K562 (cell line): ENCODE results near the gene UBALD2. TPM values are rescaled to one million over a fixed set of nuclear protein-coding genes. Genes with fewer than 3 reads are reported as not detected.

Experiments used
- ATAC-seq: fragments of 200-7000 bp; cut with Tn5 transposase; 3 replicates; pipeline ENCODE4 v1.9.1; 2020; ENCODE audit warnings: moderate library complexity
- BruUV-seq: library from RNA; stranded (reverse); fragments of 400-500 nt; replicated peaks from 2 replicates; lab custom pipeline; 2021; lab: Mats Ljungman, UMichigan
- CTCF ChIA-PET: fragments of 300-600 bp; formaldehyde crosslinking; extraction: SDS; loops from one replicate; lab custom pipeline; 2021; ENCODE audit warnings: low intra/inter-chr PET ratio; lab: Yijun Ruan, JAX
- POLR2A ChIA-PET: fragments of 300-600, 350-650 bp; sonication (Branson Sonifier 250); formaldehyde crosslinking; extraction: SDS; loops from one replicate; lab custom pipeline; 2021; ENCODE audit warnings: antibody characterized with exemption, inconsistent platforms; lab: Yijun Ruan, JAX
- DNase-seq, 4 experiments: peaks; one replicate each; pipeline versions ENCODE4 v3.0.0 to v3.0.0-alpha.2; 2011 to 2018; ENCODE audit warnings: low spot score in 3 of 4, mixed read lengths in 3 of 4; ENCODE audit errors: extremely low read depth in 1 of 4
- FAIRE-seq: peaks from 2 replicates; lab custom pipeline; 2011; peaks lifted over from hg19 to GRCh38; lab: Jason Lieb, UNC
- H2AFZ ChIP-seq: 2 replicates; pipeline ENCODE4 v1.6.0; 2011; ENCODE audit warnings: low read depth, low read length, control low read depth, inconsistent platforms
- H3K27ac ChIP-seq: fragments of 200-600 bp; 3 replicates; pipeline ENCODE4 v1.8.0; 2011; ENCODE audit warnings: low read depth, mild to moderate bottlenecking, control low read depth, inconsistent platforms, low read length, moderate library complexity, mixed read lengths; ENCODE audit errors: extremely low read depth
- H3K27me3 ChIP-seq, 2 experiments: fragments of 300-600 bp in 1 of 2; 2 replicates in 1 of 2; 3 replicates in 1 of 2; pipeline versions ENCODE4 v1.6.0 to v1.8.0; 2011; ENCODE audit warnings: inconsistent platforms in 2 of 2, low read length in 2 of 2, mild to moderate bottlenecking in 1 of 2, mixed read lengths in 1 of 2, moderate library complexity in 1 of 2; ENCODE audit not compliant: control insufficient read depth in 2 of 2, insufficient read depth in 2 of 2
- H3K36me3 ChIP-seq: fragments of 300-600 bp; 3 replicates; pipeline ENCODE4 v1.8.0; 2011; ENCODE audit warnings: mild to moderate bottlenecking, low read length, inconsistent platforms; ENCODE audit not compliant: control insufficient read depth, insufficient read depth
- H3K4me1 ChIP-seq, 2 experiments: fragments of 200-600 bp in 1 of 2; replicated peaks in 1 of 2; 2 replicates in 1 of 2; 3 replicates in 1 of 2; pipeline versions ENCODE4 v1.5.1 to v1.8.0; 2011; ENCODE audit warnings: inconsistent platforms in 2 of 2, low read length in 2 of 2, mild to moderate bottlenecking in 1 of 2, mixed read lengths in 1 of 2, moderate library complexity in 1 of 2; ENCODE audit not compliant: control insufficient read depth in 2 of 2, insufficient read depth in 2 of 2
- H3K4me2 ChIP-seq: 2 replicates; pipeline ENCODE4 v1.6.1; 2011; ENCODE audit warnings: low read length, control low read depth, inconsistent platforms, mixed read lengths; ENCODE audit not compliant: insufficient read depth
- H3K4me3 ChIP-seq: fragments of 200-600 bp; sonication (generic), shearing (Covaris generic); 2 replicates; pipeline ENCODE4 v1.5.1; 2016; ENCODE audit warnings: control low read depth, inconsistent platforms
- H3K79me2 ChIP-seq: fragments of 200-600 bp; 3 replicates; pipeline ENCODE4 v1.8.0; 2011; ENCODE audit warnings: low read length, inconsistent platforms; ENCODE audit not compliant: control insufficient read depth, insufficient read depth
- H3K9ac ChIP-seq, 2 experiments: 2 replicates each; pipeline versions ENCODE4 v1.6.0 to v1.6.1; 2011; ENCODE audit warnings: low read depth in 2 of 2, low read length in 2 of 2, control low read depth in 1 of 2, inconsistent platforms in 1 of 2, mild to moderate bottlenecking in 1 of 2, mixed read lengths in 1 of 2; ENCODE audit not compliant: insufficient read depth in 1 of 2
- H3K9me1 ChIP-seq: one replicate; pipeline ENCODE4 v1.6.0; 2011; ENCODE audit warnings: inconsistent platforms, mild to moderate bottlenecking, low read length, moderate library complexity; ENCODE audit not compliant: control insufficient read depth, insufficient read depth
- H3K9me3 ChIP-seq: replicated peaks from 2 replicates; pipeline ENCODE4 v1.5.1; 2011; ENCODE audit warnings: low read depth, low read length, inconsistent platforms; ENCODE audit not compliant: control insufficient read depth, insufficient read depth
- H4K20me1 ChIP-seq: replicated peaks from 2 replicates; pipeline ENCODE4 v1.6.1; 2011; ENCODE audit warnings: low read length, inconsistent platforms, mixed read lengths; ENCODE audit not compliant: control insufficient read depth, insufficient read depth
- CBX5 ChIP-seq: IDR thresholded peaks from 2 replicates; pipeline ENCODE4 v1.6.1; 2014; ENCODE audit warnings: low read depth, borderline replicate concordance
- CHCHD3 ChIP-seq: fragments of 250-450 bp; sonication (Bioruptor Pico); IDR thresholded peaks from 2 replicates; pipeline ENCODE4 v2.1.2; 2022; ENCODE audit warnings: mild to moderate bottlenecking
- FOS ChIP-seq: IDR thresholded peaks from 3 replicates; pipeline ENCODE4 v1.6.1; 2011; ENCODE audit not compliant: insufficient read length; ENCODE audit errors: extremely low read depth
- KDM1A ChIP-seq, 2 experiments: fragments of 450-650 bp; IDR thresholded peaks; 2 replicates each; pipeline ENCODE4 v1.6.1; 2016; ENCODE audit warnings: mild to moderate bottlenecking in 2 of 2
- L3MBTL2 ChIP-seq: fragments of 450-650 bp; IDR thresholded peaks from 2 replicates; pipeline ENCODE4 v1.6.1; 2016; ENCODE audit warnings: mild to moderate bottlenecking, moderate library complexity
- MECOM ChIP-seq: fragments of 250-450 bp; sonication (Bioruptor Pico); IDR thresholded peaks from 2 replicates; pipeline ENCODE4 v1.8.0; 2022; ENCODE audit warnings: inconsistent platforms
- POLR2A ChIP-seq: fragments of 450-650 bp; conservative IDR thresholded peaks from 2 replicates; pipeline ENCODE4 v1.6.1; 2016
- SRSF9 ChIP-seq: fragments of 200-400 bp; formaldehyde crosslinking; IDR thresholded peaks from 2 replicates; pipeline ENCODE4 v1.6.1; 2017; ENCODE audit warnings: low read depth, low read length, borderline replicate concordance
- ZNF408 ChIP-seq: fragments of 250-450 bp; sonication (Bioruptor Pico); IDR thresholded peaks from 2 replicates; pipeline ENCODE4 v1.4.0; 2020; ENCODE audit warnings: low read depth, mild to moderate bottlenecking, moderate library complexity
- ZNF431 ChIP-seq: sonication (generic); formaldehyde crosslinking; IDR thresholded peaks from 2 replicates; pipeline ENCODE4 v1.8.0; 2022; ENCODE audit warnings: mild to moderate bottlenecking, missing genetic modification reagents
- ZNF644 ChIP-seq: fragments of 200-800 bp; sonication (Bioruptor generic); IDR thresholded peaks from 2 replicates; pipeline ENCODE4 v1.6.1; 2016; ENCODE audit warnings: low read depth, missing genetic modification characterization, missing compliant biosample characterization
- WGBS: fragments of 100-300 bp; shearing (Covaris generic); methylation state at CpG from one replicate; pipeline ENCODE4 v1.1.6; 2016; ENCODE audit warnings: low coverage, mixed read lengths; ENCODE audit not compliant: insufficient coverage; ENCODE audit errors: missing lambda C conversion rate; 5-methylcytosine and 5-hydroxymethylcytosine counted together
- in situ Hi-C: fragments of 300-500 bp; cut with MboI; formaldehyde crosslinking; loops from 4 replicates; pipeline ENCODE4 v1.15.0; 2018; ENCODE audit warnings: inconsistent platforms, mixed read lengths
- intact Hi-C: fragments of 100-400 bp; cut with micrococcal nuclease; formaldehyde crosslinking; loops from 2 replicates; pipeline ENCODE4 v1.14.2; 2022
- polyA plus RNA-seq, 8 experiments: library from polyadenylated mRNA; depleted of rRNA in 4 of 8; stranded (reverse) in 5 of 8; unstranded in 3 of 8; fragments of >200 nt; fragmentation: Nextera tagmentation in 2 of 8; fragmentation: Illumina TruSeq in 1 of 8; extraction: Ambion mirVana in 2 of 8; extraction: Trizol in 1 of 8; gene quantifications; 2 replicates each; pipeline versions ENCODE4 v1.2.1 to v1.2.3, GENCODE V29; 2011 to 2014; ENCODE audit warnings: inconsistent platforms in 1 of 8, missing spikeins in 1 of 8
- total RNA-seq, 7 experiments: library from RNA; depleted of rRNA in 6 of 7; stranded (reverse); fragments of >200 nt in 6 of 7; fragmentation: Illumina TruSeq in 2 of 7; extraction: Trizol in 2 of 7; gene quantifications; 2 replicates each; pipeline versions ENCODE4 v1.2.1 to v1.2.3, GENCODE V29; 2011 to 2021; ENCODE audit warnings: low replicate concordance in 1 of 7
- TF ChIP-seq, protein P1 (sequence below): fragments of 200-800 bp; sonication (Bioruptor generic); IDR thresholded peaks from 2 replicates; pipeline ENCODE4 v1.6.1; 2017; ENCODE audit warnings: missing genetic modification characterization, missing compliant biosample characterization
- TF ChIP-seq, protein P2 (sequence below): sonication (generic); formaldehyde crosslinking; IDR thresholded peaks from 2 replicates; pipeline ENCODE4 v1.8.1; 2022; ENCODE audit warnings: missing genetic modification reagents
- TF ChIP-seq, protein P3 (sequence below): fragments of 250-450 bp; sonication (Bioruptor Pico); IDR thresholded peaks from 2 replicates; pipeline ENCODE4 v1.8.0; 2022; ENCODE audit warnings: moderate library complexity, mild to moderate bottlenecking, inconsistent platforms
- TF ChIP-seq, protein P4 (sequence below): fragments of 450-650 bp; formaldehyde crosslinking; conservative IDR thresholded peaks from 2 replicates; pipeline ENCODE4 v1.4.0; 2022; ENCODE audit warnings: mild to moderate bottlenecking, missing genetic modification characterization
- TF ChIP-seq, protein P5 (sequence below): fragments of 250-450 bp; sonication (Bioruptor Pico); IDR thresholded peaks from 2 replicates; pipeline ENCODE4 v1.6.1; 2021; ENCODE audit warnings: mild to moderate bottlenecking

UBALD2 gene
- total and polyA plus RNA-seq, 9 of the 15 experiments (the other 6 are each of a cell fraction or from before 2014, with no cell fraction given): 2.3 to 94.1 (median 25.3) TPM

DNA sequence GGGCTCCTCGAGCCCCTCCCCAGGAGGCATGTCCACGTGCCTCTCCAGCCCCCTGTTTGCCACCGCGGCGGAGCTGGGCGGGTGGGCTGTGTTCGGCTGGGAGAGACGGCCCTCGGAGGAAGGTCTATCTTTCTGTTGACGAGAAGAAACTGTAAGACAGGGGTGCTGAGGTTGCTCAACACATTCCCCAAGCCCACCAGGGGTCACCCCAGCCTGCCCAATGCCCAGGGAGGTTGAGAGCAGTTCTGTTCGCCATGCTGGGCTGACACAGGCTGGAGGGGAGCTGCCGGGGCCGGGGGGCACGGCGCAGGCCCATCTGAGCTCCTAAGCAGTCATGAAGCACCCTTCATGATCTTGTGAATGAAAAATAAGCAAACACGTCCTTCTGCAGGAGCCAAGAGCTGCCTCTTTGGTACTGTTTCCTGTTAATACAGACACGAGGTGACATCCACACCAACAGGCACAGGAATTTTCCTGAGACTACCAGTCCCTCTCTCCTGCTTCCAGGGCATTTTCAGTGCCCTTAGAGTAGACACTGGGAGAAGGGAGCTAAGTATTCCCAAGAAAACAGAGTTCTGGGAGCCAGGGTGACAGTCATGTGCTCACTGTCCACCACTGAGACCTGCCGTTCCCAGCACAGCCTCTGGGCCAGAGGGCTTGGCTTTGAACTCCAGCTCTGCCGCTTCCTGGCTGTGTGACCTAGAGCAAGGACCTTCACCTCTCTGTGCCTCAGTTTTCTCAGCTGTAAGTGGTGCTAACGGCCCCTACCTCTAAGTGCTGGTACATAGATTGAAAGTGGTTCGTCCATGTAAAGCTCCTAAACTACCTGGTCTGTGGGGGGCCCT lies 9.2 kb downstream of the UBALD2 start:
- ChIA-PET POLR2A (interaction anchor here (0.5 to 10.6 kb wide), 30 partner anchors 7 to 271 kb away, joined by 3 to 227 read pairs (median 4); partner anchors contain the start of genes RNF157 and UBALD2), CTCF (no interaction called here)
- Histone ChIP-seq H3K27ac (peak overlapping the region; percentile 55; the same call in 2 of the 3 replicates), H3K4me2 (no peak overlapping the region), H4K20me1 (no peaks in the 10 kb centered on the region), H2AFZ (peak overlapping the region; percentile 67), H3K9me1 (no peaks in the 10 kb centered on the region), H3K36me3 (peaks cover 21% of the 10 kb centered on the region), H3K4me1 (peaks cover 23 to 95% of the 10 kb centered on the region in 2 experiments), H3K4me3 (no peak overlapping the region), H3K9me3 (no peaks in the 10 kb centered on the region), H3K27me3 (no peaks in the 10 kb centered on the region), H3K79me2 (peaks cover 16% of the 10 kb centered on the region), H3K9ac (peak overlapping the region in 1 of 2 experiments; percentile 6; a peak in 2 of 4 replicates)
- intact Hi-C loops: no loop called here
- ATAC-seq: no peak
- WGBS: 66% methylated on average over 21 of the region's 21 CpGs
- FAIRE-seq: no peak
- no peak for DNase-seq
- no TSS peak for BruUV-seq
- in situ Hi-C loops: no loop called here
- TF ChIP-seq, protein P1, sequence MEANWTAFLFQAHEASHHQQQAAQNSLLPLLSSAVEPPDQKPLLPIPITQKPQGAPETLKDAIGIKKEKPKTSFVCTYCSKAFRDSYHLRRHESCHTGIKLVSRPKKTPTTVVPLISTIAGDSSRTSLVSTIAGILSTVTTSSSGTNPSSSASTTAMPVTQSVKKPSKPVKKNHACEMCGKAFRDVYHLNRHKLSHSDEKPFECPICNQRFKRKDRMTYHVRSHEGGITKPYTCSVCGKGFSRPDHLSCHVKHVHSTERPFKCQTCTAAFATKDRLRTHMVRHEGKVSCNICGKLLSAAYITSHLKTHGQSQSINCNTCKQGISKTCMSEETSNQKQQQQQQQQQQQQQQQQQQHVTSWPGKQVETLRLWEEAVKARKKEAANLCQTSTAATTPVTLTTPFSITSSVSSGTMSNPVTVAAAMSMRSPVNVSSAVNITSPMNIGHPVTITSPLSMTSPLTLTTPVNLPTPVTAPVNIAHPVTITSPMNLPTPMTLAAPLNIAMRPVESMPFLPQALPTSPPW (CRISPR knock-in tag): no peak
- TF ChIP-seq, protein P2, sequence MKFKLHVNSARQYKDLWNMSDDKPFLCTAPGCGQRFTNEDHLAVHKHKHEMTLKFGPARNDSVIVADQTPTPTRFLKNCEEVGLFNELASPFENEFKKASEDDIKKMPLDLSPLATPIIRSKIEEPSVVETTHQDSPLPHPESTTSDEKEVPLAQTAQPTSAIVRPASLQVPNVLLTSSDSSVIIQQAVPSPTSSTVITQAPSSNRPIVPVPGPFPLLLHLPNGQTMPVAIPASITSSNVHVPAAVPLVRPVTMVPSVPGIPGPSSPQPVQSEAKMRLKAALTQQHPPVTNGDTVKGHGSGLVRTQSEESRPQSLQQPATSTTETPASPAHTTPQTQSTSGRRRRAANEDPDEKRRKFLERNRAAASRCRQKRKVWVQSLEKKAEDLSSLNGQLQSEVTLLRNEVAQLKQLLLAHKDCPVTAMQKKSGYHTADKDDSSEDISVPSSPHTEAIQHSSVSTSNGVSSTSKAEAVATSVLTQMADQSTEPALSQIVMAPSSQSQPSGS (CRISPR knock-in tag): no peak
- TF ChIP-seq ZNF644 (no peak), POLR2A (no peak), KDM1A (IDR thresholded peaks at IDR 0.05) (peak in 1 of 2 experiments; percentile 43; a peak in 2 of 4 replicates), SRSF9 (no peak), CHCHD3 (no peak), ZNF431 (no peak), CBX5 (no peak), MECOM (CRISPR knock-in tag) (no peak), L3MBTL2 (no peak), ZNF408 (CRISPR knock-in tag) (no peak), FOS (no peak)
- TF ChIP-seq, protein P3, sequence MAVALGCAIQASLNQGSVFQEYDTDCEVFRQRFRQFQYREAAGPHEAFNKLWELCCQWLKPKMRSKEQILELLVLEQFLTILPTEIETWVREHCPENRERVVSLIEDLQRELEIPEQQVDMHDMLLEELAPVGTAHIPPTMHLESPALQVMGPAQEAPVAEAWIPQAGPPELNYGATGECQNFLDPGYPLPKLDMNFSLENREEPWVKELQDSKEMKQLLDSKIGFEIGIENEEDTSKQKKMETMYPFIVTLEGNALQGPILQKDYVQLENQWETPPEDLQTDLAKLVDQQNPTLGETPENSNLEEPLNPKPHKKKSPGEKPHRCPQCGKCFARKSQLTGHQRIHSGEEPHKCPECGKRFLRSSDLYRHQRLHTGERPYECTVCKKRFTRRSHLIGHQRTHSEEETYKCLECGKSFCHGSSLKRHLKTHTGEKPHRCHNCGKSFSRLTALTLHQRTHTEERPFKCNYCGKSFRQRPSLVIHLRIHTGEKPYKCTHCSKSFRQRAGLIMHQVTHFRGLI (CRISPR knock-in tag): no peak
- TF ChIP-seq, protein P4, sequence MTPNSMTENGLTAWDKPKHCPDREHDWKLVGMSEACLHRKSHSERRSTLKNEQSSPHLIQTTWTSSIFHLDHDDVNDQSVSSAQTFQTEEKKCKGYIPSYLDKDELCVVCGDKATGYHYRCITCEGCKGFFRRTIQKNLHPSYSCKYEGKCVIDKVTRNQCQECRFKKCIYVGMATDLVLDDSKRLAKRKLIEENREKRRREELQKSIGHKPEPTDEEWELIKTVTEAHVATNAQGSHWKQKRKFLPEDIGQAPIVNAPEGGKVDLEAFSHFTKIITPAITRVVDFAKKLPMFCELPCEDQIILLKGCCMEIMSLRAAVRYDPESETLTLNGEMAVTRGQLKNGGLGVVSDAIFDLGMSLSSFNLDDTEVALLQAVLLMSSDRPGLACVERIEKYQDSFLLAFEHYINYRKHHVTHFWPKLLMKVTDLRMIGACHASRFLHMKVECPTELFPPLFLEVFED: no peak
- TF ChIP-seq, protein P5, sequence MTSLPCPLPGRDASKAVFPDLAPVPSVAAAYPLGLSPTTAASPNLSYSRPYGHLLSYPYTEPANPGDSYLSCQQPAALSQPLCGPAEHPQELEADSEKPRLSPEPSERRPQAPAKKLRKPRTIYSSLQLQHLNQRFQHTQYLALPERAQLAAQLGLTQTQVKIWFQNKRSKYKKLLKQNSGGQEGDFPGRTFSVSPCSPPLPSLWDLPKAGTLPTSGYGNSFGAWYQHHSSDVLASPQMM (CRISPR knock-in tag): no peak
